ENCODE results near the gene DDX46.
"Not testable (repeated sequence)": the region's sequence is repeated elsewhere in the genome, so short reads cannot be mapped to it uniquely, and the experiment has no call there.

Gene DDX46

DNA sequence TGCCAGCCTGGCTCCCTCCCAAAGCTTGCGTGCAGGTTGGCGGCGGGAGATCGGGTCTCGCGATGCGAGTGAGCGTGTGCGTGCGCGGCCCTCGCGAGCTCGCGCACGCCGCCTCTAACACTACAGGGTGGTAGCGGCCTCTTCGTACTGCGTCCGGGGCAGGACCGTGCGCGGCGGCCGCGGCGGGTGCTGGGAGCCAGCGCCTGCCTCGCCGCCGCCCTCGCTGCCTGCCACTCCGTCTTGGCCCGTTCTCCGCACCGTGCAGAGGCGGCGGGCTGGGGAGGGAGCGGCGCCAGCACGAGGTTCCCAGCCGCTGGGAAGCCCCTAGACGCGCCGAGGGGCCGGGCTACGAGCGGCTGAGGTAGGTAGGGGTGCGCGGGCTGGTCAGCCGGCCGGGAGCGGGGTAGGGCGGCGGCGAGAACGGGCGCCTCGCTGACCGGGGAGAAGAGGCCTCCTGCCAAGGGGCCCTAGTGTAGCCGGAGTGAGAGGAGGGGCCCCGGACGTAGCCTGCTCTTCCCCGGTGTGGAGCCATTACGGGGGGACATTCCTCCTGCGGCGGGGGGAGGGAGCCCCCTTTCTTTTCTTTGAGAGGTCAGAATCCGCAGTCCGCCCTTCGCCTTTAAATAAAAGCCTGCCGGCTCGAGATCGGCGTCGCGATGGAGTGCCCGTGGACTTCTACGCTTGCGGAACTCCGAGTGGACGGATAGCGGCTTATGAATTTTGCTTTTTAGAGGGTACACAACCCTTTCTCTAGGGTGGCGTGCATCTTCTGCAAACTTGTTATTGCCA, 87.5 kb downstream of the DDX46 start, which contains the start of gene C5orf24:
Gene C5orf24, plus strand, starts transcription at position 117 of the 789 bp plus-strand sequence. CDS start 8,933 bp downstream, outside the sequence.
- peak; percentile 64 to 95 (median 90) for DNase-seq

DNA sequence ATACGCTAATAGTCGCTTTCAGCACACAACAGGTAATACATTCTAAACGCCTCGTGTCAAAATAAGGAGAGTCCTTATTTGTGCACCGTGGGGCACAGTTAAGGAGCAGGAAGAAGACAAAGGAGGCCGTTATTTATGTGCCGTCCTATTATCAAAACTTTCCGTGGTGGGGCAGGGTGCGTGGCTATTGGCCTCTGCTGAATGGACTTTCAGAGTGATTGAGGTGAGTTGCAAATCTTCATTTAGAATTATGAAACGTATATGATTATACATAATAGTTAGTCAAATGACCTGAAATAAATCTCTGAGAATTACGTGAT, 88.0 kb downstream of the DDX46 start:
- peak in 1 of 14 donors; percentile 37 for DNase-seq

DNA sequence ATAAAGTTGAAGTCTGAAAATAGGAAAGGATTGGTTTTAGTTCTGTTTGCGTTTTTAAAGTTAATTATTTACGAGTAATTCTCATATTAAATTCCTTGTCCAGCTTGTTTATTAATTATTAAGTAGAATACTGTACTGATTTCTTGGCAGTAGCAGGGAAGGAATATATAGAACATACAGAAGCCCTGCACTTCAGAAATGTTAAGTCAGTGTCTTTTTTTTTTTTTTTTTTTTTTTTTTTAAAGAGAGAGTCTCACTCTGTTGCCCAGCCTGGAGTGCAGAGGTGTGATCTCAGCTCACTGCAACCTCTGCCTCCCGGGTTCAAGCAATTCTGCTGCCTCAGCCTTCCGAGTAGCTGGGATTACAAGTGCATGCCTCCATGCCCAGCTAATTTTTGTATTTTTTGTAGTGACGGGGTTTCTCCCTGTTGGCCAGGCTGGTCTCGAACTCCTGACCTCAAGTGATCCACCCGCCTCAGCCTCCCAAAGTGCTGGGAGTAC, 90.9 kb downstream of the DDX46 start:
- not testable (repeated sequence) for DNase-seq

DNA sequence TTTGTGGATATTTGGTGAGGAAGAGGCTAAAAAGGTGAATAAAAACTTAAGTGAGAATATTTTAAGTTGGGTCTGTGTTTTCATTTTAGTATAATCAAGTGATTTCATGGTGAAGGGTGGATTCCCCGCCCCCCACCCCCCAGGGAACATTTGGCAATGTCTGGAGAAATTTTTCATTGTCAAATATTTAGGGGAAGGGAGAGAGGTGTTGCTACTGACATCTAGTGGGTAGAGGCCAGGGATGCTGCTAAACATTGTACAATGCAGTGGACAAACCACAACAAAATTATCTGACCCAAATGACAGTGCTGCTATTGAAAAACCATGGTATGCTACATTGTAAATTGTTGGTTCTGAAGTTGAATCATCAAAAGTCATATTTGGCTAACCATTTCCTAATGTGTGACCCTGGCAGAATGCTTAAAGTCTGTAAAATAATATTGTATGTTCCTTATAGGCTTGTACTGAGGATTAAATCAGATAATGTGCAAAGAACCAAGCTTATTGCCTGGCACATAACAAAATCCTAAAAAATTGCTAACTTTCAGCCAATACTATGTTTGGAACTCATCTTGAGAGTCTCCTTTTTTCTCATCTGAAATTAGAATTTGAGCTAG, 92.8 kb downstream of the DDX46 start:
- DNase-seq, result peak in 1 of 14 donors; percentile 2

DNA sequence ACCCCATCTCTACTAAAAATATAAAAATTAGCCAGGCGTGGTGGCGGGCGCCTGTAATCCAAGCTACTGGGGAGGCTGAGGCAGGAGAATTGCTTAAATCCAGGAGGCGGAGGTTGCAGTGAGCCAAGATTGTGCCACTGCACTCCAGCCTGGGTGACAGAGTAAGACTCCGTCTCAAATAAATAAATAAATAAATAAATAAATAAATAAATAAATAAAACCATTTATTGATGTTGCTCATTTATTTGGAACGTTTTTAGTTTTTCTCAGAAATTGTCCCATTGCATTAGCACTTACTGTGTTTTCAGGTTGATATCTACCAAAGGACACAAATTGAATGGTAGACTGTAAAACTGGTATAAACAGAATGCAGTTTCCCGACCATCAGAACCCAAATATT, 97.9 kb downstream of the DDX46 start:
- not testable (repeated sequence) for DNase-seq

DNA sequence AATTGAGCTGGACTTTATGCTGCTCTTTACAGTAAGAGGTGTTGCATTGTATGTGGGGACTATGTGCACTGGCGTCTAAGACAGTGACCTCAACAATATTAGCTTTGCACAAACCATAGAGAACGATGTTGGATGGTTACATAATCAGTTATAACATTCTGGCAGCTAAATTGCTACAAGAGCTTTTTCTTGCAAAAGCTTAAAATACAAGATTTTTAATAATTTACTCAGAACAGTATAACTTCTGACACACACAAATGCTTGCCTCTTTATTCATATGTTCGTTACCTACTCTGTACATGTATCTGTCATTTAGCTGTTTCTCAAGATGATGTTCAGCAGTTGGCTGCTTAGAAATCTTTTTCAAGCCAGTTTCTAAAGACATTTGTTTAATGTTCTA, 98.8 kb downstream of the DDX46 start:
- DNase-seq, result peak in 1 of 14 donors; percentile 25

DNA sequence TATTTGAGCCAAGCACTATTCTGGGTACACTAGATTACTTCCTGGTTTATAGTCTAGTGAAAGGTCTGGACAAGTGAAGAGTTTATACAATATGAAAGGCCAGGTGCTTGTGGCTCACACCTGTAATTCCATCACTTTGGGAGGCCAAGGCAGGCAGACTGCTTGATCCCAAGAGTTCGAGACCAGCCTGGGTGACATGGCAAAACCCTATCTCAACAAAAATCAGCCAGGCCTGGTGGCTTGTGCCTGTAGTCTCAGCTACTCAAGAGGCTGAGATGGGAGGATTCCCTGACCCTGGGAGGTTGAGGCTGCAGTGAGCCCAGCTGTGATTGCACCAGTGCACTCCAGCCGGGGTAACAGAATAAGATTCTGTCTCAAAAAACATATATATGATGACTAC, 106.1 kb downstream of the DDX46 start:
- DNase-seq, result no peak

DNA sequence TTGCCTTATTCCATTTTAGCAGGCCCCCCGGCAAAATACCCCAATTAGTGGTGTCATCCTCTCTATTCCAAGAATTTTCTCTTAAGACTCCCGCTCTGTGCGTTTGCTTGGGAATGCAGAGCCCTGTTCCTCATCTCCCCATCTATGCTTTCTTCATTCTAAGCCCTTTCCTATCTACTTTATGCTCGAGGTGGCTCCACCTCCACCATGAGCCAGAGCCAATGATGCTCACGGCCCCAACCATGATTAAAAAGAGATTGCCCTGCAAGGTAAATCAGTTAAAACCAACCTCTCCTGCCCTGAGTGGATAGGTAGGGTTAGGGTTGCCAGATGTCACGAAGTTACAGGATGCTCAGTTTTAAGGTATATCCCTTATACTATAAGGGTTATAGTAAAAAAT, 114.9 kb downstream of the DDX46 start:
- no peak for DNase-seq

DNA sequence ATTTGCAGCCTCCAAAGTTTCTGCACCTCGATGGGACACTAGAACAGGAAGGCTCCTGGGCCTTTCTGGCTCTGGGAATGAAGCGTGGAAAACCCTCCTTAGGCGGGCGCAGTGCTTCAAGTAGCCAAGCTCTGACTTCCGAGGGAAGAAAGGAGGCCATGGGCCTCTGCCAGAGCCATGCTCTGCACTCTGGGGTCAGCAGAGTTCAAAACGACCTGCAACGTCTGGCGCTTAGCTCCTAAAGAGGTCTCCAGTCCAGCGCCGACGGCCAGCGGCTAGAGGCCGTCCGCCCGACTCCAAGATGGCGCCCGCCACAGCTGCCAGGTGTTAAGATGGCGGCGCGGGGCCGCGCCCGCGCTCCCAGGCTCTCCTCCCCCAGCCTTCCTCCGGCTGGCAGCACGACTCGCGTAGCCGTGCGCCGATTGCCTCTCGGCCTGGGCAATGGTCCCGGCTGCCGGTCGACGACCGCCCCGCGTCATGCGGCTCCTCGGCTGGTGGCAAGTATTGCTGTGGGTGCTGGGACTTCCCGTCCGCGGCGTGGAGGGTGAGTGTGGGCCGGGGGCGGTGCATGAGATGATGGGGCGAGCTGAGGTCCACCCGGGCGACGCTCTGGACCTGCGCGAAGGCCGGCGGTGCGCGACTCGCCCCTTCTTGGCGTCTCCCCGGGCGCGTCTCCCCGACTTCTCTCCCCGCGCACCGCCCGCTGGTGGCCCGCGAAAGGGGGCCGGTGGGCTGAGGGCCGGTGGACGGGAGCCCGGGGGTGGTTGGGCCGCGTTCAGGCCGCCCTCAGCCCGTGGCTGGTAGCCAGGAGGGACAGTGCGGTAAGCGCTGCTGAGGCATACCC, 115.6 kb downstream of the DDX46 start, which contains the start of gene TXNDC15:
Gene TXNDC15, plus strand, starts transcription at position 385 of the 844 bp plus-strand sequence. Its CDS starts 57 bp downstream, at position 442.
- peak; percentile 34 to 89 (median 83) for DNase-seq

DNA sequence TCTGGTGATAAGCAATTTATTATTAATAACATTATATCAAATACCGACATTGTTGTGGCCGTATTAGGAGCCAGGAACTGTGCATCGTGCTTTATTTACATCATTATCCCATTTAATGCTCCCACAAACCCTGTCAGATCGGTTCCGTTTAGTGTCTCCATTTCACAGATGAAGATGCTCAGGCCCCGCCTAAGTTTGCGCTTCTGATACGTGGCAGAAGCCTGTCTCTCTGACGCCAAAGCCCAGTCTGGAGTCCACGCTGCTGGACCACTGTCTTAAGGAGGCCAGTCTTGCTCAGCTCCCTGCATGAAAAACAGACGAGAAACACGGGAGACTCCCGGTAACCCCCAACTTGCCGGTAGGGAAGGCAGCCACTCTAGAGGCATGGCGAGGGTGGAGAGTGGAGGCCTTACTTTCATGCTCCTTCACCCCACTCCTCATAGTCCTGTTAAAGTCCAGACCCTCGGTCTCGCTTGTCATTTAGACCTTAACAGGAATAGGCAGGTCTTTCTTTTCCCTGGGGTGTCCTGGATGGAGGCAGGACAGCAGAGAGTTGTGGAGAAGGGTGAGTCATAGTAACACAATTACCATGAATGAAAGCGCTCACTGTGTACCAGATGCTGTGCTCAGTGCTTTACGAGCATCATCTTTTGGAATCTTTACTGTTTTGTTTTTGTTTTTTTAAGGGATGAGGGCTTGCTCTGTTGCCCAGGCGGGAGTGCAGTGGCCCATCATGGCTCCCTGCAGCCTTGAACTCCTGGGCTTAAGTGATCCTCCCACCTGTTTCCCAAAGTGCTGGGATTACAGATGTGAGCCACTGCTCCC, 116.5 kb downstream of the DDX46 start:
- peak; percentile 1 to 85 (median 68) for DNase-seq

DNA sequence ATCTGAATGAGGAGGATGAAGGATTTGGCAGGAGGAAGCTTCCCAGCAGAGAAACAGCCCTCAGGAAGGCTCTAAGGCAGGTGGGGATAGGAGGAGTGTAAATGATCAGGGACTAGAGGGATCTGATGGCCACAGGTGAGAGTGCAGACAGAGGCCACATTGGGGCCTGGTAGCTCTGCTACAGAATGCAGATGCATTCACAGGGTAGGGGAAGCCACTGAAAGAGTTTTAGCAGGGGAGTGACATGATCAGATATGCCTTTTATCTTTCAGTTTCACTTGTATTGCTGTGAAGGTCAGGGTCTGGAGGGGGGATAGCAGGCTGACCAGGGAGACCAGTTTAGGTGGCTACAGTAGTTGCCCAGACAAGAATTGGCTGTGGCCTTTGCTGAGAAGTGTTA, 118.6 kb downstream of the DDX46 start:
- no peak for DNase-seq

DNA sequence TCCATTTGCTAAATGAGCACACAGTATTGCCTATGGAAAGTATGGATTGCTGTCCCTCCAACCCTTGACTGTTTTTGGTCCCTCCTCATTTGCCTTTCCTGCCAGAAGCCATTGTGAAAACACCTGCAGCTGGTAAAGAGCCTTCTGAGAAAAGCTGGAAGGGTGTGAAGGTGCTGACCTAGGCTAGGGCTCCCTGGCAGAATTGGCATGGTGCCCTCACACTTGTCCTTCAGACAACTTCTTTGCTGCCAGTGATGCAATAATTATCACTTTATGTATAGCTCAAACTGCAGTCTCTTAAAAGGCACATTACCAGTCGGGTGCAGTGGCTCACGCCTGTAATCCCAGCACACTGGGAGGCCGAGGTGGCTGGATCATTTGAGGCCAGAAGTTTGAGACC, 119.8 kb downstream of the DDX46 start:
- no peak for DNase-seq

DNA sequence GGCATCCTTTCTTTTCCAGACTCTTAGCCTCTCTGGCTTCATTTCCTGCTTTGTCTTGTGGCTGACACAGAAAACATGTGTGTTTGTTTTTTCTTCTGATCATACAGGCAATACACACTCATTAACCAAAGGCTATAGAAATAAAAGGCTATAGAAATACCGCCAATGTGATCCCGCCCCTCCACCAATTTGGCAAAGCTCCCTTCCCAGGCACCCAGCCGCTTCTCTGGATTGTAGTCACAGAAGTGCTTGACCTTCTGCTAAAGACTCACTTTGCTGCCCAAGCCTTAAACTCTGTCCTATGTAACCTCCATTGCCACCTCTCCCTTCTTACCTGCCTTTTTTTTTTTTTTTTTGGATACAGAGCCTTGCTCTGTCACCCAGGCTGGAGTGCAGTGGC, 120.9 kb downstream of the DDX46 start:
- DNase-seq, result no peak

Measured in C1 segment of cervical spinal cord (tissue), 14 donors.